A673 (cell line): Measurements from ENCODE around the gene CPXM1.

Experiments
- EZH2 ChIP-seq: fragments of 200-600 bp; sonication (generic); IDR thresholded peaks from 2 replicates; pipeline ENCODE4 v1.6.1; 2017; ENCODE audit warnings: borderline replicate concordance, low read depth, mild to moderate bottlenecking, mixed read lengths, antibody characterized with exemption, low read length; ENCODE audit not compliant: poor library complexity, severe bottlenecking
- TF ChIP-seq, protein P1 (sequence below): fragments of 300-800, 200-600 bp; sonication (generic); conservative IDR thresholded peaks from 2 replicates; pipeline ENCODE4 v1.5.1; 2017; ENCODE audit warnings: low read depth, mild to moderate bottlenecking, antibody characterized with exemption, low read length, moderate library complexity, mixed read lengths

GRCh38 chr20:2752567-2753460 lies 47.6 kb downstream of the CPXM1 start:
- TF ChIP-seq, protein P1, sequence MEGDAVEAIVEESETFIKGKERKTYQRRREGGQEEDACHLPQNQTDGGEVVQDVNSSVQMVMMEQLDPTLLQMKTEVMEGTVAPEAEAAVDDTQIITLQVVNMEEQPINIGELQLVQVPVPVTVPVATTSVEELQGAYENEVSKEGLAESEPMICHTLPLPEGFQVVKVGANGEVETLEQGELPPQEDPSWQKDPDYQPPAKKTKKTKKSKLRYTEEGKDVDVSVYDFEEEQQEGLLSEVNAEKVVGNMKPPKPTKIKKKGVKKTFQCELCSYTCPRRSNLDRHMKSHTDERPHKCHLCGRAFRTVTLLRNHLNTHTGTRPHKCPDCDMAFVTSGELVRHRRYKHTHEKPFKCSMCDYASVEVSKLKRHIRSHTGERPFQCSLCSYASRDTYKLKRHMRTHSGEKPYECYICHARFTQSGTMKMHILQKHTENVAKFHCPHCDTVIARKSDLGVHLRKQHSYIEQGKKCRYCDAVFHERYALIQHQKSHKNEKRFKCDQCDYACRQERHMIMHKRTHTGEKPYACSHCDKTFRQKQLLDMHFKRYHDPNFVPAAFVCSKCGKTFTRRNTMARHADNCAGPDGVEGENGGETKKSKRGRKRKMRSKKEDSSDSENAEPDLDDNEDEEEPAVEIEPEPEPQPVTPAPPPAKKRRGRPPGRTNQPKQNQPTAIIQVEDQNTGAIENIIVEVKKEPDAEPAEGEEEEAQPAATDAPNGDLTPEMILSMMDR = peak; percentile 92
- no peak for TF ChIP-seq EZH2
